SK-N-SH (cell line): ENCODE measurements around the gene CR1.

Experiments
- CHD2 ChIP-seq: fragments of 150-350 bp; IDR thresholded peaks from 2 replicates; pipeline ENCODE4 v1.6.1; 2018; ENCODE audit warnings: low read length; ENCODE audit not compliant: partially characterized antibody
- GABPA ChIP-seq: IDR thresholded peaks from 2 replicates; pipeline ENCODE4 v1.4.0; 2012; ENCODE audit warnings: low read depth, mild to moderate bottlenecking
- JUND ChIP-seq: IDR thresholded peaks from 2 replicates; pipeline ENCODE4 v1.4.0; 2012
- POLR2AphosphoS5 ChIP-seq: IDR thresholded peaks from 2 replicates; pipeline ENCODE4 v1.6.1; 2012; ENCODE audit warnings: low read depth, low read length
- RAD21 ChIP-seq: IDR thresholded peaks from 2 replicates; pipeline ENCODE4 v1.6.1; 2012; ENCODE audit warnings: mild to moderate bottlenecking, low read length
- RFX5 ChIP-seq: IDR thresholded peaks from 2 replicates; pipeline ENCODE4 v1.6.1; 2012; ENCODE audit warnings: mild to moderate bottlenecking, improper control_type of control experiment, low read length
- TAF1 ChIP-seq: IDR thresholded peaks from 2 replicates; pipeline ENCODE4 v1.6.1; 2012; ENCODE audit warnings: low read depth, mild to moderate bottlenecking, low read length, moderate library complexity, borderline replicate concordance
- TCF12 ChIP-seq: IDR thresholded peaks from 2 replicates; pipeline ENCODE4 v1.4.0; 2012
- TEAD4 ChIP-seq: IDR thresholded peaks from 2 replicates; pipeline ENCODE4 v1.4.0; 2012; ENCODE audit warnings: mild to moderate bottlenecking, borderline replicate concordance; ENCODE audit not compliant: insufficient read depth
- YY1 ChIP-seq: IDR thresholded peaks from 2 replicates; pipeline ENCODE4 v1.4.0; 2012; ENCODE audit warnings: low read depth, mild to moderate bottlenecking
- TF ChIP-seq, protein P1 (sequence below): fragments of 200-600 bp; sonication (generic); IDR thresholded peaks from 2 replicates; pipeline ENCODE4 v1.6.1; 2017; ENCODE audit warnings: antibody characterized with exemption, mild to moderate bottlenecking, moderate library complexity
- TF ChIP-seq, protein P2 (sequence below): IDR thresholded peaks from 2 replicates; pipeline ENCODE4 v1.6.1; 2012; ENCODE audit warnings: mild to moderate bottlenecking, low read depth, low read length, moderate library complexity
- TF ChIP-seq, protein P3 (sequence below): IDR thresholded peaks from 2 replicates; pipeline ENCODE4 v1.4.0; 2012; ENCODE audit warnings: low read depth

DNA sequence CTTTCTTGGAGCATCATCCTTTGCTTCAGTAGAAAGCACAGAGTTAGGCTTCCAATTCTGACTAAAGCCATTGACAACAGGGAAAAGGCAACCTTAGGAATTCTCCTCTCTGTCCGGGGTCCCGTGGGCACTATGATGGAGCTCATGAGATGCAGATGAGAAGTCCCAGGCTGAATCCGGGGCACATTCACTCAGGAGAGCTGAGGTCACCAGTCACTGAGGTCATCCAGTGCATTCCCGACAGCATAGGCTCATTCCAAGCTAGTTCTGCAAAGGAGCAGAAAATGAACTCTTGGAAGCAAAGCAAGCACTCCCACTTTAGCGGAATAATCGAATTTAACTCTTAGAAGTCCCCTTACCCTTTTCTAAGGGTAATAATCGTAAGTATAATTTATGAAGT, 6.8 kb downstream of the CR1 start:
- TF ChIP-seq POLR2AphosphoS5: no peak
- TF ChIP-seq RAD21: no peak
- TF ChIP-seq, protein P1, sequence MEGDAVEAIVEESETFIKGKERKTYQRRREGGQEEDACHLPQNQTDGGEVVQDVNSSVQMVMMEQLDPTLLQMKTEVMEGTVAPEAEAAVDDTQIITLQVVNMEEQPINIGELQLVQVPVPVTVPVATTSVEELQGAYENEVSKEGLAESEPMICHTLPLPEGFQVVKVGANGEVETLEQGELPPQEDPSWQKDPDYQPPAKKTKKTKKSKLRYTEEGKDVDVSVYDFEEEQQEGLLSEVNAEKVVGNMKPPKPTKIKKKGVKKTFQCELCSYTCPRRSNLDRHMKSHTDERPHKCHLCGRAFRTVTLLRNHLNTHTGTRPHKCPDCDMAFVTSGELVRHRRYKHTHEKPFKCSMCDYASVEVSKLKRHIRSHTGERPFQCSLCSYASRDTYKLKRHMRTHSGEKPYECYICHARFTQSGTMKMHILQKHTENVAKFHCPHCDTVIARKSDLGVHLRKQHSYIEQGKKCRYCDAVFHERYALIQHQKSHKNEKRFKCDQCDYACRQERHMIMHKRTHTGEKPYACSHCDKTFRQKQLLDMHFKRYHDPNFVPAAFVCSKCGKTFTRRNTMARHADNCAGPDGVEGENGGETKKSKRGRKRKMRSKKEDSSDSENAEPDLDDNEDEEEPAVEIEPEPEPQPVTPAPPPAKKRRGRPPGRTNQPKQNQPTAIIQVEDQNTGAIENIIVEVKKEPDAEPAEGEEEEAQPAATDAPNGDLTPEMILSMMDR: no peak
- no peak for TF ChIP-seq YY1
- no peak for TF ChIP-seq GABPA
- no peak for TF ChIP-seq JUND
- TF ChIP-seq CHD2: no peak
- TF ChIP-seq TAF1: no peak
- TF ChIP-seq TCF12: no peak
- TF ChIP-seq, protein P2, sequence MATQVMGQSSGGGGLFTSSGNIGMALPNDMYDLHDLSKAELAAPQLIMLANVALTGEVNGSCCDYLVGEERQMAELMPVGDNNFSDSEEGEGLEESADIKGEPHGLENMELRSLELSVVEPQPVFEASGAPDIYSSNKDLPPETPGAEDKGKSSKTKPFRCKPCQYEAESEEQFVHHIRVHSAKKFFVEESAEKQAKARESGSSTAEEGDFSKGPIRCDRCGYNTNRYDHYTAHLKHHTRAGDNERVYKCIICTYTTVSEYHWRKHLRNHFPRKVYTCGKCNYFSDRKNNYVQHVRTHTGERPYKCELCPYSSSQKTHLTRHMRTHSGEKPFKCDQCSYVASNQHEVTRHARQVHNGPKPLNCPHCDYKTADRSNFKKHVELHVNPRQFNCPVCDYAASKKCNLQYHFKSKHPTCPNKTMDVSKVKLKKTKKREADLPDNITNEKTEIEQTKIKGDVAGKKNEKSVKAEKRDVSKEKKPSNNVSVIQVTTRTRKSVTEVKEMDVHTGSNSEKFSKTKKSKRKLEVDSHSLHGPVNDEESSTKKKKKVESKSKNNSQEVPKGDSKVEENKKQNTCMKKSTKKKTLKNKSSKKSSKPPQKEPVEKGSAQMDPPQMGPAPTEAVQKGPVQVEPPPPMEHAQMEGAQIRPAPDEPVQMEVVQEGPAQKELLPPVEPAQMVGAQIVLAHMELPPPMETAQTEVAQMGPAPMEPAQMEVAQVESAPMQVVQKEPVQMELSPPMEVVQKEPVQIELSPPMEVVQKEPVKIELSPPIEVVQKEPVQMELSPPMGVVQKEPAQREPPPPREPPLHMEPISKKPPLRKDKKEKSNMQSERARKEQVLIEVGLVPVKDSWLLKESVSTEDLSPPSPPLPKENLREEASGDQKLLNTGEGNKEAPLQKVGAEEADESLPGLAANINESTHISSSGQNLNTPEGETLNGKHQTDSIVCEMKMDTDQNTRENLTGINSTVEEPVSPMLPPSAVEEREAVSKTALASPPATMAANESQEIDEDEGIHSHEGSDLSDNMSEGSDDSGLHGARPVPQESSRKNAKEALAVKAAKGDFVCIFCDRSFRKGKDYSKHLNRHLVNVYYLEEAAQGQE: no peak
- no peak for TF ChIP-seq RFX5
- no peak for TF ChIP-seq TEAD4
- TF ChIP-seq, protein P3, sequence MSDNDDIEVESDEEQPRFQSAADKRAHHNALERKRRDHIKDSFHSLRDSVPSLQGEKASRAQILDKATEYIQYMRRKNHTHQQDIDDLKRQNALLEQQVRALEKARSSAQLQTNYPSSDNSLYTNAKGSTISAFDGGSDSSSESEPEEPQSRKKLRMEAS: no peak
